ENCODE data around the gene SIAE.

The SIAE gene

DNA sequence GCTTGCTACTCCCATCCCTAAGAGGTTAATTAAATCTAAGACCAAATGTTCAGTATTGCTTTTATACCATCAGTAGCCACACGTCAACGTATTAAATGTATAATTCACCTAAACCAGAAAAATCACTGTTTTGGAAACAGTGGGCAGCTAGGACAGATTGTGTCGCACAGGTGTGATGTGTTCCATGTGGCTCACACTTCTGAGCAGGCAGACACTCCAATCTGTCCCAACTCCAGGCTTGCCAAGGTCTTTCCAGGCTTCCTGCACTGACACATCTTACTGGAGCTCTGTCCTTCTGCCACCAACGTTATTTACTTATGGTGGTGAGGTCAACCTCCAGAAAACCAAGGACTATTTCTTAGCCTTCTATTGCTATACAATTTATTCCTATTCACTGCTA is 11.4 kb downstream of the SIAE start:
- peak in 1 of 2 experiments; percentile 4 for DNase-seq

DNA sequence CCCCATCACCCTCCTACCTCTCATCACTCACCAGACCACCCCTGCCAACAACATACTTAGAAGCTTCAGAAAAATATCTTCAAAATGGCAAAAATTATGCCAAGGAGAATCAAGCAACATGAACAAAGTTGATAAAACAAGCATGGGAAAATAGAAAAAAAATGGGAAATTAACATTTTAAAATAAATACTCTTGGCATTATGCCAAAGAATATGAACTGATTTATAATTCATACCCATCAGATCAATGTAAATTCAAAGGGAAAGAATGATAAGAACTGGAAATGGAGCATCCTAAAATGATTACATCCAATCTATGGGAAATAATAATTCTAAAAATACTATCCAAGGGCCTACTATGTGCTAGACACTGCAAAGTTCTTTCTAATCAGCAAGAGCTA is 12.0 kb downstream of the SIAE start:
- DNase-seq: no peak

DNA sequence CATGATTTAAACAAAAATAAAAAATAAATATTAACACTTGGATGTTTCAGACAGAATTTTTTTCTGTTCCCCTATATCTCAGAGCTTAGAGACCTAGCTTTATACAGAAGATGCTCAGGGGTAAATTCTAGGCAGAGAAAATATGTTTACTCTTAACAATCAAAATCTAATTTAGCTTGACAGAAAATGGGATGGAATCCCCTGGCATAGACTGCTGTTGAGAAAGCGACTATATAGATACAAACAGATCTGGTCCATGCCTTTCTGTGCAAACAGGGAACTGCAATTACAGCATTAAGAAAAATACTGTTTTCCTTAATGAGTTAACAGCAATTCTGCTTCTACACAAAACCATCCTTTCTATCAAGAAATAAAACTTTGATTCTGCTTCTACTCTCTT is 14.6 kb downstream of the SIAE start:
- no peak for DNase-seq

DNA sequence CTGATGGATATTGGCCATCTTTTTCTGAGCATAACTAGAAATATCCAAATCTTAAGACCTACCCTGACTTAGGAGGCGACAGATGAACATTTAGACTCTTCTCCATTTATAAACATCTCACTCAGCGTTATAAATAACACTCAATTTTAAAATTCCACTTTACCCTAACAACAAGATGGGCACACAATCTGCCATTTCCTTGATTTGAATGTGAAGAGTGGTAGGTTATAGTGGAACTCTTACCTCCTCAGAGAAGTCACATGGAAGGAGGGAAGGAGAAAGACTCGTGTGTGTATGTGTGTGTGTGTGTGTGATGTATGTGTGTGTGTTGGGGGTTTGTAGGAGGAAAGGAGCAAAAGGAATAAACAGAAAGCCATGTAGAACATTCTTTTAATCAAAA is 15.0 kb downstream of the SIAE start:
- no peak for DNase-seq

DNA sequence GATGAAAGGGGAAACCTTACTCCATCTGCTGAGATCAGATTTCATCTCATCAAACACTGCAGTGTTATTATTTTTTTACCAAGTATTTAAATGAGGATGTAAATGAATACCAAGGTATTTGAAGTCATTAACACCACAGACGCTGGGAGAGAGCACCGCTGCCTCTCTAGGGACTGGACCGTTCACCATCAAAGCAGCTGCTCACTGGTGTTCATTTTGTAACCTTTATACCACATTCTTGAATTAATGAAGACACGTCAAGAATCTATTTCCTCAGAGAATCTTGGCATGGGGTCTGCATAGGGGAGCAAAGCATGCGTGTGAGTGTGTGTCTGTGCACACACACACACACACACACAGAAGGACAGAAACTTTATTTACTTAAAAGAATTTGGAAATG is 15.6 kb downstream of the SIAE start:
- no peak for DNase-seq

DNA sequence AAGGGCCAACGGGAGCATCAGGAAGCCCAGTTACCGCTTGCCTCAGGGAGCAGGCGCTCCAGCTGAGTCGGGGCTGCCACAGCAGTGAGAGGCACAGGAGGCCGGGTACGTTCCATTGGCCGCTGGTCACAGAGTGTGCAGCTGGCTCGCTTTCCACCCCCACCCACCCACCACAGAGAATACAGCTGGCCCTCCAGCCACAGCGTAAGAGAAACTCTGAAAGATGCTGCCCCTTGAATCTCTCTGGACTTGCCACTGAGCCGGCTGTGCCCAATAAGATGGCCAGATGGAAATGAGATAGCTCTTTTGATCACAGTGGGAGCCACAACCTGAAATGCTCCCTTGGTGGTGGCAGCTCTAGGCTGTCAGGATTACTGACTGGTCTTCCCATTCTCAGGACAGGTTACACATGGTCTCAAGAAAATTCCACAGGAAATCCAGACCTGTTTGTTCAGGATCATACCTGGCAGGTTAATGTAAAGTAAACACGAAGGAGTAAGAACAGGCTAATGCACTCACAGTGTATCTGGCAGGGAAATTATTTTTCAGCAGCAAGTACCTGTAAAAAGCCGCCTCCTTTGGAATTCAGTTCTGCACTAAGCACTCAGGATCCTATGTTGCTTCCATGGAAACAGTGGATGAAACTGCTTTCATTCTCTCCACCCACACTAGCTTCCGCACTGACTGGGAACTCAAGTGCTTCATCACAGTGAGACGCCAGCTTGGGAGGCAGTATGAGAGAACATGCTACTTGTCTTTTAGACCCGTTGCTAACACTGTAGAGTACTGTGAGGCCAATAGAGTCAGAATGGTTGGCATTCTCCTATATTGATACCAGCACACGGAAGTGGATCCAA is 16.5 kb downstream of the SIAE start:
- DNase-seq: no peak

DNA sequence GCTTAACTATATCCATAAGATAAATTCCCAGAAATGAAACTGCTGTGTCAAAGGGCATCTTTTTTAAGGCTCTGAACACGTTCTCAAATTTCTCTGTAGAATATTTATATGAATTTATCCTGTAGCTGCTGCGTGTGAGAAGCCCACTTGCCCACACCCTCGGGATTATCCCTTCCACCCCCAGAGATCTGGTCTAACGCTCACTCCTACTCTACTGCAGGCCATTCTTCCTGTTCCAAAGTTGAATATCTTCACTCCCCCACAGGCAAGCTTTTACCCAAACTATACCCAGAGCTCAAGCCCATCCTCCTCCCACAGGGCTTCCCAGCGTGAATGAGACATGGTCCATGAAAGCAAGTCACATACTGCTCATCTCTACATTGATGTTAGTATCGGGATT is 24.9 kb downstream of the SIAE start:
- no peak for DNase-seq

DNA sequence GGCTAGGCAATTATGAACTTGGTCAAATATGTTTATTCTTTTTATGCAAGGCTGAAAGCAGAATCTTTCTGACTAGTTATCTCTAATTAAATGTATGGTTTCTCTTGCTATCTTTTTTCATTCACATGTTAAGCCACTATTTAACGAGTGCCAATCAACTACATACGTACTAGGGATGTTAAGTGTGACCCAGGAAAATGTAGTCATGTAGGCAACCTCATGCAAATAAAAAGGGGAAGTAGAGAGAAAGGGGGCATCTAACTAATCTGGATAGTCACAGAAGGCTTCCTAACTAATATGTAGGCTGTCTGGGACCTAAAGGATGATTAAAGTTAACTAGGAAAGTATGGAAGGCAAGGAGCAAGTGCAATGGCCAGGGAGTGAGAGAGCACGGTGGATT is 27.4 kb downstream of the SIAE start:
- DNase-seq: no peak

DNA sequence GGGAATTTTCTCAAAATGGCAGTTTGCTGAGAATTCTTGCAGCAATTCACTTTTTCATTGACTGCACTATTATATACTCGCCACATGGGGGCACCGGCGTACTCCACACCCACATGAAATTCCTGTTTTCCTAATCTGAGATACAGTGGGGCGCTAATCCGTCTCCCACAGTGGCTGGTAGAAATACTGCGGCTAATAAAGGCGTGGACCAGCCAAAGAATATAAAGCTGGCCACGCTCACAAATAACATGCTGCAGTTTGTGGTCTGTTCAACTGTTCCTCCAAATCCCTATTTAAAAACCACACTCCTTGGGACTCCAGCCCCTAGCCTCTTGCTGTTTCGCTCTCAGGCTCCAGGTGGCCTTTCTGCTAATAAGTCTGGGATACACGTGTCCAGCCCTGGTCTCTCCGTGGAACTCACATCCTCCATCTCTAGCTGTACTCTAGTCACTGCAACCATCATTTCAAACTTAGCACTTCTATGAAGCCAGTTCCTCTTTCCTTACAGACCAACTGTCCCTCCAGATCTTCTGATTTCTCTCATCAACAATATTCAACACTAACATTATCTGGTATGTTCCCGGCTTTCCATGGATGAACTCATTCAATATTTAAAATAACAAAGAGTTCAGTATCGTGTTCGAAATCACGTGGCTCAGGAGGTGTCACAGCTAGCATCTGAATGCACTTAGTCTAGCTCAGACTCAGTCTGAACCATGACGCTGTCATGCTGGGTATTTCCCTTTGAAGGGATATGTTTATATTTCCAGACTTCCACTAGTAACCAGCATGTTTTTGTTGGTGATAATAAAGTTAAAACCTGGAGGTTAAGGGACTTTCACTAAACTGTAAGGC is 28.9 kb downstream of the SIAE start:
- DNase-seq: peak in 1 of 2 experiments; percentile 48

DNA sequence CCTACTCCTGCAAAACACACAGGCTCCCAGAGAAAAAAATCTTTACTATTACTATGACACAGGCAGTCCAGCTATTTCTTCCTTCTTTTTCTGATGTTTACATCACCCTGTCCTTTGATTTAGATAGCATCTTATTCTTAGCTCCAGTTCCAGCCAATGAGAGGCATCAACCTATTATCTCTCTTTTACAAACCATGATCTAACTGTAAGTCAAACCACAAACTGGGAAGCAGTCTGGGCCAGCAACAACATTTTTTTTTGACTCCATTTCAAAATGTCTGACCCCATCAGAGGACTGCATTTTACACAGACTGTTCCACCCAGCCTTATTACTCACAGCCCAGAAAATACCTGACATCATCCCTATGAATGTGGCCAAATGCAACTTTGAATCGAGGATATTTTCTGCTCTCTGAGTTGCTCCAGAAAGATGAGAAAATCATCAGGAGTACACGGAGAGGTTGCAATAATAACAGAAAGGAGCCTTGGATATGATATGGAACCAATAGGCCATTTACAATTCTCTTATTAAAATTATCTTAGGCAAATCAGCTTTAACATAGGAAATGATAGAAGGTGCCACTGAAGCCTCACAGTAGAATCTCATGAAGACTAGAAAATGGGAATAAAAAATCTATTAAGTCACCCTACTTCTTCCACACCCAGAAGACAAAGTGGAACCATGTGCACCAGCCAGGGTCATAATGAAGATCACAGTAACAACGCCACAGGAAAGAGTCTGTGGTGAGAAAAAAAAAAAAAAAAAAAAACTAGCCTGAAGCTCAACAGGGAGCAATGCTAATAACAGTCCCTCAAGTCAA is 29.7 kb downstream of the SIAE start:
- no peak for DNase-seq

DNA sequence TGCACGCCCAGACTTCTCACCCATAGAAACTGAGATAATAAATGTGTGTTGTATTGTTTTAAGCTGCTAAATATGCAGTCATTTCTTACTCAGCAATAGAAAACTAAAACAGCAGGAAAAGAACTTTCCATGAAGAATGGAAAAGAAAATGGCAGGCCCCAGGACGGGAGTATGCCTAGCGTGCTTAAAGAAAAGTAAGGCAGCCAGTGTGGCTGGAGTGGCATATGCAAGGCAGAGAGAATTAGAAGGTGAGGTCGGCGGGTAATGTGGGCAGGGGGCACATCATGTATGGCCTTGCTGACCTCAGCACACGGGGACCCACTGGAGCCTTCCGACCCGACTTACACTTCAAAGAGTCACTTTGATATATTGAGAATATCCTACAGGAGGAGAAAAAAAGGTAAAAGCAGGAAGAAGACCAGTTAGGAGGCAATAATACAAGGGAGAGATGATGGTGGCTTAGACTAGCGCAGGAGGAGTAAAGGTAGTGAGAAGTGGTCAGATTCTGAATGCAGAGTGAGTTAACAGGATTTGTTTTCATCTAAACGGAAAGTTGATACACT is 30.4 kb downstream of the SIAE start:
- DNase-seq: no peak

DNA sequence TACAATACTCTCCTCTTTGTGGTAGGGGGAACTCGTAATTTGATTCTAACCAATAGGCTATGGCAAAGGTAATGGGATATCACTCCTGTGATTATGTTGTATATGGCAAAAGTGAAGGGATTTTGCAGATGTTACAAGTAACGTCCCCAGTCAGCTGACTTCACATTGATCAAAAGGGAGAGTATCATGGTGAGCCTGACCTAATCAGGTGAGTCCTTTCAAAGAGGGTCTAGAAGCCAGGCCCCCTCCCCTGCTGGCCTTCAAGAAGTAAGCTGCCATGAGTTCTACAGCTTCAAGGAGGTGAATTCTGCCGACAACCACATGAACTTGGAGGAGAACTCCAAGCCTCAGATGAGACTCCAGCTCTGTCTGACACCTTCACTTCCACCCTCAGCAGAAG is 30.9 kb downstream of the SIAE start:
- DNase-seq: no peak

DNA sequence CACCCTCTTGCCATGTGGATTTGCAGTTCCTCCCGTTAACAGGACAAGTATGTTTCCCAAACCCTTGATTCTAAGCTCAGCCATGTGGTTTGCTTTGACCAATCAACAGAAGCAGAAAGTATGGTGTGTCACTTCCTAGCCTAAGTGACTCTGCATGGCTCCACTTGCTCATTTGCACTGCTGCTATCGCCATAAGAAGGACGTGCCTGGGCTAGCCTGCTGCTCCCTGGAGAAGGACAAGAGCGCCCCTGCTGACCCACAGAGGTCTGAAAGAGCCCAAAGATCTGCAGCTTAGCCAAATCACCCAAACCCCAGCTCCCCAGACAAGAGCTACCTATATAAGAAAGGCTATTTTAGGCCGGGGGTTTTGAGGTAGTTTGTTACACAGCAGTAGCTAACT is 32.9 kb downstream of the SIAE start:
- DNase-seq: no peak

DNA sequence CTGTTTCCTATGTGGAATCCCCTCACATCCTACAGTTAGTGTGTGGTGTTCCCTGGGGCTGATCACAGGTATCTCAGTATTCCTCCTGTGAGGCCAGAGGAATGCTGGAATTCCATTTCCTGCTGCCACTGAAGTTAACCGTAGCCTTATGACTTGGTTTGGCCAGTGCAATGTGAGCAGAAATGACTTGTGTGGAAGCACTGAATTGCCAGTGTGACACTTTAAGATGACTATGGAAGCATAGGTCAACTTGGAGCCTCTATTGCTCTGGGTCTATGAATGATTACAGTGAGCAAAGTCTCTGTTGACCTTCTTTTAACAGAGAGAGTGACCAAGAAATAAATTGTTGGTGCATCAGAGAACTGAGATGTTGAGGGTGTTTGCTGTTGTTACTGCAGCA is 34.4 kb downstream of the SIAE start:
- no peak for DNase-seq

DNA sequence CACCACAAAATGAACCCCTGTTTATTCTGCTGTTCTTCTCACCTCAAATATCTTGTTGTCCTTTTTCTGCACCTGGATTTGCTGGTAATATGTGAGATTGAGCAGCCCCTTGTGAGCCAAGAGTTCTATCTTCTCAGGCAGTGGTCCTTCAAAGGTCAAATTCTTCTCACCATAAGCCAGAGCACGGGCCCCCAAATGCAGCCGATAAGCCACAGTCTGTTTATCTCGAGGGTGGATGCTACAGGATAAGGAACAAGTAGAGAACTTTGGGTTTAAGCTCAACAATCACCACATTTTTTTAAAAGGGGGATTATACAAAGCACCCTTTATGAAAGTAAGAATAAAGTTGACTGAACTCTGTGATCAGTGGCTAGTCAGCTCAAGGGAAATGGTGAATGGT is 35.0 kb downstream of the SIAE start:
- no peak for DNase-seq

DNA sequence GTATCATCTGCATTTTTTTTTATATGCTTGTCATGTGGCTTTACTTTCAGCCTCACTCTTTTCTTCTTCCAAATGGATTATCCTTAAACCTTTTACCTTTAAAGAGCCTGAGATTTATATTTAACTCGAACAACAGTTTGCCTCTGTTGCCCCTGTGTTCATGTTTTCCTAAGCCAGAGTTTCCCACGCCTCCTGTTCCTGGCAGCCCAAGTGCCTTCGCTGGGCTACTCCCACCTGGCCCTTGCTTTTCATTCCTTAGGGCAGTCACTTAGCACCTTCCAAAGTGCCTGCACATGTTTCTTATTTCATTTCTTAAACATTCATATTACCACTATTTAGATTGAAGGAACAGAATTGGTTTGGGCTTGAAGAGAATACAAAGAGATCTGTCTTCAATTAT is 37.6 kb downstream of the SIAE start:
- no peak for DNase-seq

DNA sequence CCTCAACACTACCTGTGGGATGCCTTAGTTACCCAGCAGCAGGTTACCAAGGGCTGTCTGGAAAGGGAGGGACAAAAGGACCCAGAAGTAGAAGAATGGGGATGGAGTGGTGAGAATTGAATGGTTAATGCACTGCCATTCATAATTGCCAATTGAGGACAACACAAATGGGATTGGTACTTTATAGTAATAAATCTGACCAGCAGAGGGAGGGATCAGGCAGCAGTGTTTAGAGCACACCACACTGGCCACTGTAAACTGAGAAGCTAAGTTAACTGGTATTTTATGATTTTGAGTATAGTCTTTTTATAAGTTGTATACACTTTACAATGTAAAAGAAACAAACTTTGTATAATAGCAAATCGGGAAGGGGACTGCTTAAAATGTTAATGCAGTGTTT is 40.2 kb downstream of the SIAE start:
- no peak for DNase-seq

DNA sequence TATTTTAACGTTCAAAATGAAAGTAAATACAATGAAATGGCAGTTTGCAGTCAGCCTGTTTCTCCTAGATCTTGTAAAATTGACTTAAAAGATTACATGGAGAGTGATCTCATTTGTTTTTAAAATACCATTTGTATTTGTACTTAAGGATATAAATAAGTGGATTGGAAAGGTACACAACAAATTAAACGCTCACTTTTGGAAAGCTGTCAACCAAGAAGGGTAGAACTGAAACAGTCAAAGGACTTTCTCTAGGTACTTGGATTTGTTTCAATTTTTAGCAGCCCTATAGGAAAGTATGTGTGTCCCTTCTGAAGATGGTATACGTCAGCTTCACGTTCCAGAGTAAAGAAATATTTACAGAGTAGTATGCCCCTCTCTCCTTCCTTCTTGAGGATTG is 43.6 kb downstream of the SIAE start:
- no peak for DNase-seq

DNA sequence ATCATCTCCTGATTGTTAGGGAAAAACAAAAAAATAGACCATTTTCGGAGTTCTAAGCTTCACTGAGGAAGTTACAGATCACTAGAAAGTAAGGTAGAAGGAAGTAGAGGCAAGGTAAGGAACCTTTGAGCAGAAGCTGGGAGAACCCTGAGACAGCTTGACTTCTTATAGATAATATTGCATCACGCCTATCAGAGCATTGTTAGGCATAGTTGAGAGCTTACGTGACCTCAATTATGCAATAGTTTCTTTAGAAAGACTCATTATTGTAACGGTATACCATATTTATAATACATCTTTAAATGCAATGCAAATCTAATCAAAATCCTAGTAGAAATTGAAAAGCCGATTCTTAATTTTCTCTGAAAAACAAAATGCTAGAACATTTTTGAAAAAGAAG is 46.0 kb downstream of the SIAE start:
- no peak for DNase-seq

DNA sequence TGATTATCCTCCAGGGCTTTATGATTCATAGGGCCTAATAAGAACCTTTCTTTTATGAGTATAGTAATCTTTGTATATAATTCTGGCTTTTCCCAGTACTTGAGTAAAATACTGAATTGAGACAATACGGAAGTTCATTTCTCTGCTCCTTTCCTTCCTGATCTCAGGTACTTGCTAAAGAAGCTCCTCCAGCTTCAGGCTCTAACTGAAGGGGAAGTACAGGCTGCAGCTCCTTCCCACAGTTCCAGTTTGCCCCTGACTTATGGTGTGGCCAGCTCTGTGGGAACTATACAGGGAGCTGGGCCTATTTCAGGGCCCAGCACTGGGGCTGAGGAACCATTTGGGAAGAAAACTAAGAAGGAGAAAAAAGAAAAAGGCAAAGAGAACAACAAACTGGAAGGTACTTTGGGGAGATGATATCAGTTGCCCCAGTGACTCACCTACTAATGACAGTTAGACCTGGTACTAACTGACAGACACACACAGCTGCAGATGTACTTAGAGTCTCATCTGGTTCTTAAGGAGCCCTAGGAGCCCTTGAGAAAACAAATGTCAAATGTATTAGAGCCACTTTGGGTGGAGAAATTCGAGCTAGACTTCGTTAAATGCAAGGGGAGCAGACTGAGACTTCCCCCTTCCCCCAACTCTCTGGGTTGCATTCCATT is 47.9 kb downstream of the SIAE start:
- no peak for DNase-seq

DNA sequence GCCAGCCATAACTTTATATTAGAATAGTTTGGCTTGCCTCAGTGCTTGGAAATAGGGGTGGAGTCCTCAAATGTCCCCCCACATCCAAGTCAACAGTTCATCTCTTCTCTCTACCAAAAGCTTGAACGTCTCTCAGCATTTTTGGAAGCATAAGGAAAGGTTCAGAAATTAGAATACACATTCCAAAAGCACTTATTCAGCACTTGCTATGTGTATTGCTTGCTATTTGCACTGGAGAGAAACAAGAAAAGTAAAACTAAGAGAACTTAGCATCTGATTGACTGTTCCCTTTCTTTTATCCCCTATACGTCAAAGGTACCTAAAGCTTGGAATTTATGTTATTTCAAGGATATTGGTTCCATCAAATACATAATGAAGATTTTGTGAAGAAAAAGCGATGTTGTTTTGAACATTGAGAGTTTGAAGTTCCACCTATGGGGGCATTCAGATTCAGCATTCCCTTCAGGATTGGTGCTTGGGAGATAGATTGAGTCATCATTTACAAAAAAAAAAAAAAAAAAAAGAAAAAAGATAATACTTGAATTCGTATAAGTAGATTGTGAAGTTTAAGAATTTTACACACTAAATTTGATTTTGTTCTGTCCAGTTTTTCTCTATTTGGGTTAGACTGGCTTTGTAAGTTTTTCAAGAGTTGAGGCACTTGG is 49.5 kb downstream of the SIAE start:
- DNase-seq: no peak

Measured in cerebellar nuclear complex (tissue), 1 donor.